CD8-positive, alpha-beta memory T cell (primary cell): ENCODE results near the gene CCN6. TPM values are rescaled to one million over a fixed set of nuclear protein-coding genes. Genes with fewer than 3 reads are reported as not detected.

ENCODE experiments used
- CTCF ChIA-PET: fragments of 350-600 bp; sonication (Branson Sonifier 250); formaldehyde crosslinking; loops from one replicate; lab custom pipeline; 2021; ENCODE audit warnings: antibody characterized with exemption; lab: Charles Lee
- POLR2A ChIA-PET: fragments of 350-600 bp; sonication (Branson Sonifier 250); formaldehyde crosslinking; loops from one replicate; lab custom pipeline; 2021; ENCODE audit warnings: antibody characterized with exemption; lab: Charles Lee
- DNase-seq, 5 donors: peaks; one replicate each; pipeline versions ENCODE4 v3.0.0 to v3.0.0-alpha.2; 2020 to 2022; ENCODE audit warnings: mixed read lengths in 1 of 5
- H3K27ac ChIP-seq: one replicate; pipeline ENCODE4 v1.7.0; 2013; ENCODE audit warnings: low read depth, mild to moderate bottlenecking, low read length, moderate library complexity
- H3K27me3 ChIP-seq: 2 replicates; pipeline ENCODE4 v1.7.0; 2013; ENCODE audit warnings: low read length, mild to moderate bottlenecking; ENCODE audit not compliant: insufficient read depth, poor library complexity, severe bottlenecking
- H3K36me3 ChIP-seq: 2 replicates; pipeline ENCODE4 v1.7.0; 2013; ENCODE audit warnings: mild to moderate bottlenecking, low read length, moderate library complexity; ENCODE audit not compliant: insufficient read depth
- H3K4me1 ChIP-seq: 2 replicates; pipeline ENCODE4 v1.7.0; 2013; ENCODE audit warnings: mild to moderate bottlenecking, low read length, moderate library complexity; ENCODE audit not compliant: insufficient read depth
- H3K4me3 ChIP-seq: 2 replicates; pipeline ENCODE4 v1.7.0; 2013; ENCODE audit warnings: mild to moderate bottlenecking, low read length
- H3K9me3 ChIP-seq: 2 replicates; pipeline ENCODE4 v1.7.0; 2013; ENCODE audit warnings: mild to moderate bottlenecking, low read length
- H3K27ac Mint-ChIP-seq, 8 donors: one replicate each; pipeline ENCODE4 v1.8.0; 2020 to 2021; ENCODE audit warnings: mixed read lengths in 8 of 8, mild to moderate bottlenecking in 6 of 8, inconsistent platforms in 3 of 8, moderate library complexity in 3 of 8
- H3K27me3 Mint-ChIP-seq, 2 donors: one replicate each; pipeline ENCODE4 v1.8.0; 2020 to 2021; ENCODE audit warnings: mixed read lengths in 2 of 2, mild to moderate bottlenecking in 1 of 2, moderate library complexity in 1 of 2
- H3K36me3 Mint-ChIP-seq, 3 donors: one replicate each; pipeline ENCODE4 v1.8.0; 2020 to 2021; ENCODE audit warnings: mixed read lengths in 3 of 3, inconsistent platforms in 1 of 3, mild to moderate bottlenecking in 1 of 3
- H3K4me1 Mint-ChIP-seq, 3 donors: one replicate each; pipeline ENCODE4 v1.8.0; 2020 to 2021; ENCODE audit warnings: mixed read lengths in 3 of 3, inconsistent platforms in 1 of 3, mild to moderate bottlenecking in 1 of 3
- H3K4me3 Mint-ChIP-seq, 7 donors: one replicate each; pipeline ENCODE4 v1.8.0; 2020 to 2021; ENCODE audit warnings: mixed read lengths in 7 of 7, mild to moderate bottlenecking in 6 of 7, moderate library complexity in 4 of 7, inconsistent platforms in 2 of 7
- H3K9me3 Mint-ChIP-seq, 5 donors: one replicate each; pipeline ENCODE4 v1.8.0; 2020 to 2022; ENCODE audit warnings: mixed read lengths in 5 of 5, mild to moderate bottlenecking in 3 of 5, moderate library complexity in 2 of 5, inconsistent platforms in 1 of 5
- polyA plus RNA-seq: library from polyadenylated mRNA; unstranded; fragments of 300-500 nt; fragmentation: Illumina TruSeq; gene quantifications from one replicate; pipeline ENCODE4 v1.2.3, GENCODE V29; 2021
- total RNA-seq, 2 experiments: library from RNA; stranded (reverse); gene quantifications; one replicate each; pipeline ENCODE4 v1.2.3, GENCODE V29; 2021

CCN6 gene
- total and polyA plus RNA-seq, 3 experiments from 2014 or later, result 0.15 TPM; not detected in 2

- H3K36me3 Mint-ChIP-seq, result no peaks in the 10 kb centered on the region
- H3K4me3 ChIP-seq, result no peak overlapping the region
- no peak overlapping the region for H3K4me3 Mint-ChIP-seq
- H3K4me1 ChIP-seq, result no peaks in the 10 kb centered on the region
- H3K9me3 ChIP-seq, result no peaks in the 10 kb centered on the region
- ChIA-PET POLR2A (no interaction called here), CTCF (interaction anchor here (2.1 kb wide), 1 partner anchor 11 kb away, joined by 7 read pairs; no protein-coding TSS in a partner anchor)
- no peak overlapping the region for H3K27ac Mint-ChIP-seq
- no peaks in the 10 kb centered on the region for H3K36me3 ChIP-seq
- no peaks in the 10 kb centered on the region for H3K9me3 Mint-ChIP-seq
- peaks cover 9 to 10% of the 10 kb centered on the region in 2 donors for H3K27me3 Mint-ChIP-seq
- H3K4me1 Mint-ChIP-seq, result no peaks in the 10 kb centered on the region
- DNase-seq, result no peak
- no peaks in the 10 kb centered on the region for H3K27me3 ChIP-seq
- no peak overlapping the region for H3K27ac ChIP-seq
These were observed 769 bp downstream of the CCN6 start for GRCh38 chr6:112054555-112055190.

DNA sequence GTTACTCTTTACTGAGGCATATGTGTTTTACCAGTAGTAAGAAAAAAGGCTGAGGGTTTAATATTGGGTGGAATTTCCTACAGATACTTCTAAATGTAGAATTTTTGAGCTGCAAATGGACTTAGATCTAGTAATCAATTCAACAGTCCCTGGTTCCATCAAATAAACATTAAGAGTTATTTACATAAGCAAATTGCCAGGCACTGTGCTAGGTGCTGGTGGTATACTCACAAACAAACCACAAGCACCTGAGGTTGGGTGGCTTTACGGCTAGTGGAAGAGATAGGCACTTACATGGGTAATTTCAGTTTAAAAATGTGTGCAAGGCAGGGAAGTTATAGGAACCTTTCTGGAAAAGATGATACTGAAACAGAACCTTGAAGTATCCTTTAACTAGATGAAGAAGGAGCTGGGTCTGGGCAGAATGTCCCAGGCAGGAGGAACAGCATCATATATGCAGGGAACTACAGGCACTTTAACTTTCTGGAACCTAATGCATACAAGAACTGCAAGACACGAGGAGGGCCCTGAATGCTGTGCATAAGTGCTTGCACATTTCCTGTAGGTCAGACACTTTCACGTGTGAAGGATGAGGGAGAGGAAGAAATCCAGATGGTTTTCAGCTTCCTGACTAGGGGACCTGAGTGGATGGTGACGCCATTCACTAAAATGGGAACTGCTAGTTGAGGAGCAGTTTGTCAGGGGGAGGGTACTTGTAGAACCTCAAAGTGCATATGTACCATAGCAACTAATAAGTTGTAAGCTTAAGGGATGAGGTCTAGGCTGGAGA lies 4.5 kb downstream of the CCN6 start:
- no peaks in the 10 kb centered on the region for H3K4me1 ChIP-seq
- no peaks in the 10 kb centered on the region for H3K27me3 ChIP-seq
- no peaks in the 10 kb centered on the region for H3K9me3 Mint-ChIP-seq
- no peak overlapping the region for H3K4me3 Mint-ChIP-seq
- H3K9me3 ChIP-seq, result no peaks in the 10 kb centered on the region
- no peaks in the 10 kb centered on the region for H3K36me3 ChIP-seq
- peaks cover 6 to 9% of the 10 kb centered on the region in 2 donors for H3K27me3 Mint-ChIP-seq
- CTCF ChIA-PET, result interaction anchor here (1.3 to 1.5 kb wide), 2 partner anchors 8 to 15 kb away, joined by 3 read pairs; no protein-coding TSS in a partner anchor
- no peak overlapping the region for H3K27ac ChIP-seq
- POLR2A ChIA-PET, result no interaction called here
- no peaks in the 10 kb centered on the region for H3K36me3 Mint-ChIP-seq
- H3K4me3 ChIP-seq, result no peak overlapping the region
- DNase-seq, result no peak
- H3K4me1 Mint-ChIP-seq, result no peaks in the 10 kb centered on the region
- no peak overlapping the region for H3K27ac Mint-ChIP-seq

GRCh38 chr6:112061605-112062004 lies 7.7 kb downstream of the CCN6 start:
- H3K9me3 ChIP-seq, result no peaks in the 10 kb centered on the region
- no peak overlapping the region for H3K4me3 ChIP-seq
- H3K27me3 Mint-ChIP-seq, result no peaks in the 10 kb centered on the region
- no peaks in the 10 kb centered on the region for H3K27me3 ChIP-seq
- H3K4me1 ChIP-seq, result no peaks in the 10 kb centered on the region
- no peaks in the 10 kb centered on the region for H3K36me3 ChIP-seq
- no peak overlapping the region for H3K27ac ChIP-seq
- no peak overlapping the region for H3K4me3 Mint-ChIP-seq
- POLR2A ChIA-PET, result no interaction called here
- no peak overlapping the region for H3K27ac Mint-ChIP-seq
- H3K9me3 Mint-ChIP-seq, result no peaks in the 10 kb centered on the region
- peaks cover 0 to 1% (median 0%) of the 10 kb centered on the region in 3 donors for H3K36me3 Mint-ChIP-seq
- CTCF ChIA-PET, result interaction anchor here (1.1 kb wide), 1 partner anchor 11 kb away, joined by 3 read pairs; no protein-coding TSS in a partner anchor
- no peak for DNase-seq
- H3K4me1 Mint-ChIP-seq, result no peaks in the 10 kb centered on the region

DNA sequence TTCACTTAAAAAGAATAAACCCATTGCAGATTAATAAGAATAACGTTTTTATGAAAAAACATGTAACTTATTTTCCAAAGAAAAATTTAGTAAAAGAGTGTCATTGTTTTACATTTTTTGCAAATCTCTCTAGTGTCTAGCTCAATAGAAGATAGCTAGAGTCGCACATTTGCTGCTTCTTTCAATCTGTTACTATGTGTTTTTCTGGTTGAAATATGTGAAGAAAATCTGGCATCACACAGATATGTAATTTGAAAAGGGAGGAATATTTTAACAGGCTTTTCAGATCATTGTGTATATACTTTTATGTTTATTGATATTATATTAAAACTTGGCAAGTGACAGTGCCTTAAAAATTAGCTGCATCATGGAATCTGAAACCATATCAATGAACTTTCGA lies 9.1 kb downstream of the CCN6 start:
- no peaks in the 10 kb centered on the region for H3K27me3 ChIP-seq
- Mint-ChIP-seq H3K27me3 (no peaks in the 10 kb centered on the region), H3K4me3 (no peak overlapping the region), H3K36me3 (peaks cover 0 to 1% (median 0%) of the 10 kb centered on the region in 3 donors), H3K27ac (no peak overlapping the region), H3K9me3 (no peaks in the 10 kb centered on the region), H3K4me1 (no peaks in the 10 kb centered on the region)
- CTCF ChIA-PET, result no interaction called here
- H3K36me3 ChIP-seq, result no peaks in the 10 kb centered on the region
- POLR2A ChIA-PET, result no interaction called here
- H3K4me3 ChIP-seq, result no peak overlapping the region
- no peak for DNase-seq
- no peak overlapping the region for H3K27ac ChIP-seq
- H3K9me3 ChIP-seq, result no peaks in the 10 kb centered on the region
- H3K4me1 ChIP-seq, result no peaks in the 10 kb centered on the region

DNA sequence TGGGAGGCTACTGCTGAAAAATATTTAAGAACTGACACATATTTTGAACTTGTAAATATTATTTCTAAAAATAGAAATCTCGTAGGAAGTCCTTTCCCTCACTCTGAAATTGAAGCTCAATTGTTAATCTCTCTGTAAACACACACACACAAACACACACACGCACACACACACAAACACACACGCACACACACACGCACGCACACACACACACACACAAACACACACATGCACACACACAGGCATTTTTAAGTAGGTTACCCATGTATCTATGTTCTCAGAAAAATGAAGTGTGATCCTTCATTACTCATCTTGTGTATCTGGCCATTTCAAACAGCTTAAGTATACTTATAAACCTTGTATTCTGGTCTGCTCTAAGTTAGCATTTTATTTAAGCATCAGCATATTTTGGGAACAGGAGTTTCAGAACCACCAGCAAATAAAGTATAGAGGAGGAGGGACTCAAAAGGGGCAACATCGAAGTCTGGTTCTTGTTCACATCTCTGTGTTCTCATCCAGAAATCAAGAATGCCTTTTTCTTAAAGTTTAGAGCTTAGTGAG lies 11.6 kb downstream of the CCN6 start:
- POLR2A ChIA-PET, result no interaction called here
- Mint-ChIP-seq H3K27ac (no peak overlapping the region), H3K9me3 (no peaks in the 10 kb centered on the region), H3K36me3 (peaks cover 0 to 8% (median 1%) of the 10 kb centered on the region in 3 donors), H3K4me1 (no peaks in the 10 kb centered on the region), H3K27me3 (no peaks in the 10 kb centered on the region), H3K4me3 (no peak overlapping the region)
- no peak for DNase-seq
- Histone ChIP-seq H3K36me3 (no peaks in the 10 kb centered on the region), H3K9me3 (no peaks in the 10 kb centered on the region), H3K27me3 (no peaks in the 10 kb centered on the region), H3K27ac (no peak overlapping the region), H3K4me3 (no peak overlapping the region), H3K4me1 (no peaks in the 10 kb centered on the region)
- CTCF ChIA-PET, result no interaction called here

DNA sequence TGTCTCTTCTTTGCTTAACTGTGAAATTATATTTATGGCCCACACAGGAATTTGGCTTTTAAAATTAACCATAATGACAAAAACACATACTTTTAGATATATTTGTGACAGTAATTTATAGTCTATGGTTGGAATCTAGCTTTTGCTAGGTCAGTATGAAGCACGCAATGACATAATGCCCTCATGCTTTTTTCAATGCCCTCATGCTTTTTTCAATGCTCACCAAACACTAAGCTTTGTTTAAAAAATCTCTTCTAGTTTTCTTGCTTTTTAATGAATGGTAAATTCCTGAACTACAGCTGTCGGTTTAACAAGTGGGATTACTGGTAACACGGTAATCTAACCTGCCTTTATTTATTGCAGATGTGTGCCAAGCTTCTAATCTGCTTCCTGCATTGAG lies 12.7 kb downstream of the CCN6 start:
- Mint-ChIP-seq H3K27ac (no peak overlapping the region), H3K4me1 (no peaks in the 10 kb centered on the region), H3K9me3 (no peaks in the 10 kb centered on the region), H3K27me3 (no peaks in the 10 kb centered on the region), H3K36me3 (peaks cover 0 to 14% (median 2%) of the 10 kb centered on the region in 3 donors), H3K4me3 (no peak overlapping the region)
- ChIA-PET CTCF (interaction anchor here (0.9 kb wide), 1 partner anchor 8 kb away, joined by 3 read pairs; no protein-coding TSS in a partner anchor), POLR2A (no interaction called here)
- Histone ChIP-seq H3K4me3 (no peak overlapping the region), H3K36me3 (peaks cover 3% of the 10 kb centered on the region), H3K27me3 (no peaks in the 10 kb centered on the region), H3K9me3 (no peaks in the 10 kb centered on the region), H3K27ac (no peak overlapping the region), H3K4me1 (no peaks in the 10 kb centered on the region)
- DNase-seq, result no peak

DNA sequence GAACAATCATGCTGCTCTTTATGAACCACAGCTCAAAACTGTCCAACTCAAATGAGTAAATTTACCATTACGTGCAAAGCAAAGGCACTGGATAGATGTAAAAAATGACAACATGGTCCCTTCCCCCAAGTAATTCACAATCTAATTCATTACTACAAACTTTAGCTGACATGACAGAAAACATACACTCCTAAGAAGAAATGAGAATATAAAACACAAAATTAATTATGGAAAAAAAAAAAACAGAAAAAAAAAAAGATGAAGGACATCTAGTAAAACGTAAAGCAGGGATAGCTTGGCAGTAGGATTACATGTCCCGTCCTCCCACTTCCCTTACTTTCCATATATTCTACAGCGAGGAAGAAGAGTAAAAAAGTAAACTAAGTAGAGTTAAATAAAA lies 27.7 kb downstream of the CCN6 start:
- DNase-seq, result no peak
- H3K4me3 Mint-ChIP-seq, result no peak overlapping the region
- no peak overlapping the region for H3K27ac ChIP-seq
- H3K27me3 ChIP-seq, result no peaks in the 10 kb centered on the region
- H3K9me3 ChIP-seq, result no peaks in the 10 kb centered on the region
- H3K27me3 Mint-ChIP-seq, result no peaks in the 10 kb centered on the region
- peaks cover 8 to 9% (median 9%) of the 10 kb centered on the region in 3 donors for H3K4me1 Mint-ChIP-seq
- POLR2A ChIA-PET, result no interaction called here
- no peak overlapping the region for H3K27ac Mint-ChIP-seq
- peaks cover 4 to 61% (median 7%) of the 10 kb centered on the region in 3 donors for H3K36me3 Mint-ChIP-seq
- H3K36me3 ChIP-seq, result peaks cover 17% of the 10 kb centered on the region
- no peak overlapping the region for H3K4me3 ChIP-seq
- H3K4me1 ChIP-seq, result peaks cover 5% of the 10 kb centered on the region
- no peaks in the 10 kb centered on the region for H3K9me3 Mint-ChIP-seq
- CTCF ChIA-PET, result no interaction called here
